Tibial nerve (tissue), 3 donors: ENCODE data around the gene CLEC18C.

Experiments used
- CTCF ChIP-seq, 5 experiments: fragments of 200-600 bp in 3 of 5; fragments of 450-650 bp in 2 of 5; sonication (generic) in 3 of 5; IDR thresholded peaks; one replicate each; pipeline ENCODE4 v1.5.1; 2016 to 2019; ENCODE audit warnings: antibody characterized with exemption in 5 of 5, mild to moderate bottlenecking in 3 of 5, moderate library complexity in 2 of 5
- POLR2A ChIP-seq, 2 donors: fragments of 450-650 bp; IDR thresholded peaks; one replicate each; pipeline ENCODE4 v1.6.1; 2017; ENCODE audit warnings: antibody characterized with exemption in 2 of 2, mild to moderate bottlenecking in 2 of 2, moderate library complexity in 2 of 2

GRCh38 chr16:70161350-70161749 lies 12.2 kb upstream of the CLEC18C start:
- no peak for TF ChIP-seq POLR2A (IDR thresholded peaks at IDR 0.05)
- TF ChIP-seq CTCF (IDR thresholded peaks at IDR 0.05), result no peak
